ENCODE measurements around the gene ARMC6. TPM values are rescaled to one million over a fixed set of nuclear protein-coding genes. Genes with fewer than 3 reads are reported as not detected.

Gene ARMC6
- total and polyA plus RNA-seq, 2 of the 13 experiments (the other 11 are each of a cell fraction or from before 2014, with no cell fraction given): 16.2 to 36.8 TPM

DNA sequence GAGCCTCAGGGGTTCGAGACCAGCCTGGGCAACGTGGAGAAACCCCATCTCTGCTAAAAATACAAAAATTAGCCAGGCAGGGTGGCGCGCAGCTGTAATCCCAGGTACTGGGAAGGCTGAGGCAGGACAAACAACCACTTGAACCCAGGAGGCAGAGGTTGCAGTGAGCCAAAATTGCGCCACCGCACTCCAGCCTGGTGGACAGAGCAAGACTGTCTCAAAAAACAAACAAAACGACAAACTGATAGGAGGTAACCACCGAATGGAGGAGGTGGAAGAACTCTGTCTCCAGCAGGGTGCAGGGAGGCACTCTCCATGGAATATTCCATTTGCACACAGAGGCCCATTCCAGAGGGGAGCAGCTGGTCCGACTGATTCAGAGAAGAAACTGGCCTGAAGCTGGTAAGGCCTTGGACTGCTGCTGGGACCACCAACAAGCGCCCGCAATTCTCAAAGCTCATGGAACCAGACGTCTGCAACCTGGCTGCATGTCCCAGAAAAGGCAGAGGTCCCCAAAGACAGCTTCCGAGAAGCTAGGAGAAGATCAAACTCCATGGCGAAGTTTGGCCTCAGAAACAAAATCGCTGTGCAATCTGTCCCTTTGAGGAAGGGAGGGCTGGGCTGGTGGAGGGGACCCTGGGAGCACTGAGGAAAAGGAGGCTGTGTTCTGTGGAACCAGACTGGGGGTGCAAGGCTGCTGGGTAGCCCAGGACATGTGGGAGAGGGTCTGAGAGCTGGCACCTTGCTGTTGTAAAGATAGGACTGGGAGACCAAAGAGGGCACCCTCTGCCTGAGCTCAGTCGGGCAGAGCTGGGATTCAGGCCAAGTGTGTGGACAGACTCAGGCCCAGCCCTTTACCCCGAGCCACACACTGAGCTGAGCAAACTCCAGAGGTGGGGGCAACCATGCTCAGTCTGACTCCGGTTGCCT, 65.6 kb downstream of the ARMC6 start (continued):
- peak; percentile 35; the same call in 1 of the 2 replicates for TF ChIP-seq ATF7 (IDR thresholded peaks at IDR 0.05)
- no peak; the same call in 1 of the 2 replicates for TF ChIP-seq ATF7 (CRISPR knock-in tag; IDR thresholded peaks at IDR 0.05)
- TF ChIP-seq PPARG (CRISPR knock-in tag; conservative IDR thresholded peaks at IDR 0.05): peak; percentile 95
- no peak for TF ChIP-seq ZSCAN21 (CRISPR knock-in tag; IDR thresholded peaks at IDR 0.05; ENCODE audit: borderline replicate concordance)
- TF ChIP-seq IRX3 (CRISPR knock-in tag; IDR thresholded peaks at IDR 0.05; ENCODE audit: borderline replicate concordance, low read depth): no peak; the same call in 1 of the 2 replicates
- TF ChIP-seq NFE2L1 (CRISPR knock-in tag; IDR thresholded peaks at IDR 0.05; ENCODE audit: borderline replicate concordance): no peak; the same call in 1 of the 2 replicates
- TF ChIP-seq ZNF564 (CRISPR knock-in tag; IDR thresholded peaks at IDR 0.05): no peak
- TF ChIP-seq ZNF543 (CRISPR knock-in tag; IDR thresholded peaks at IDR 0.05): 0 out of 2 replicates have a peak, but pooled peaks have one; percentile 23
- no peak; the same call in 1 of the 2 replicates for TF ChIP-seq ZFP1 (CRISPR knock-in tag; IDR thresholded peaks at IDR 0.05)
- TF ChIP-seq E2F1 (CRISPR knock-in tag; IDR thresholded peaks at IDR 0.05): peak; percentile 43; the same call in 1 of the 2 replicates
- TF ChIP-seq, protein P1, sequence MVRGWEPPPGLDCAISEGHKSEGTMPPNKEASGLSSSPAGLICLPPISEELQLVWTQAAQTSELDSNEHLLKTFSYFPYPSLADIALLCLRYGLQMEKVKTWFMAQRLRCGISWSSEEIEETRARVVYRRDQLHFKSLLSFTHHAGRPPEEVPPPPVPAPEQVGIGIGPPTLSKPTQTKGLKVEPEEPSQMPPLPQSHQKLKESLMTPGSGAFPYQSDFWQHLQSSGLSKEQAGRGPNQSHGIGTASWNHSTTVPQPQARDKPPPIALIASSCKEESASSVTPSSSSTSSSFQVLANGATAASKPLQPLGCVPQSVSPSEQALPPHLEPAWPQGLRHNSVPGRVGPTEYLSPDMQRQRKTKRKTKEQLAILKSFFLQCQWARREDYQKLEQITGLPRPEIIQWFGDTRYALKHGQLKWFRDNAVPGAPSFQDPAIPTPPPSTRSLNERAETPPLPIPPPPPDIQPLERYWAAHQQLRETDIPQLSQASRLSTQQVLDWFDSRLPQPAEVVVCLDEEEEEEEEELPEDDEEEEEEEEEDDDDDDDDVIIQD (CRISPR knock-in tag; IDR thresholded peaks at IDR 0.05; ENCODE audit: low read depth): no peak; the same call in 1 of the 2 replicates
- TF ChIP-seq TBX2 (CRISPR knock-in tag; IDR thresholded peaks at IDR 0.05; ENCODE audit: borderline replicate concordance): peak; percentile 53
- 0 out of 2 replicates have a peak, but pooled peaks have one; percentile 20 for TF ChIP-seq ZNF234 (CRISPR knock-in tag; conservative IDR thresholded peaks at IDR 0.05)
- TF ChIP-seq STAG1 (CRISPR knock-in tag; IDR thresholded peaks at IDR 0.05): peak; percentile 17; the same call in 1 of the 2 replicates
- TF ChIP-seq ZNF260 (CRISPR knock-in tag; IDR thresholded peaks at IDR 0.05; ENCODE audit: borderline replicate concordance, low read depth): no peak
- TF ChIP-seq KDM1A (CRISPR knock-in tag; IDR thresholded peaks at IDR 0.05): 0 out of 2 replicates have a peak, but pooled peaks have one; percentile 62
- TF ChIP-seq ZNF143 (CRISPR knock-in tag; IDR thresholded peaks at IDR 0.05): no peak
- TF ChIP-seq ZBTB33 (CRISPR knock-in tag; IDR thresholded peaks at IDR 0.05): no peak
- TF ChIP-seq ZNF331 (CRISPR knock-in tag; IDR thresholded peaks at IDR 0.05): peak; percentile 72
- no peak for TF ChIP-seq HNRNPLL (IDR thresholded peaks at IDR 0.05; ENCODE audit: low read depth, low read length, poor library complexity, severe bottlenecking)
- no peak for TF ChIP-seq PAWR (CRISPR knock-in tag; IDR thresholded peaks at IDR 0.05; ENCODE audit: borderline replicate concordance)
- TF ChIP-seq NR0B2 (CRISPR knock-in tag; IDR thresholded peaks at IDR 0.05): no peak
- TF ChIP-seq SRY (CRISPR knock-in tag; IDR thresholded peaks at IDR 0.05): no peak; the same call in 1 of the 2 replicates
- TF ChIP-seq HNF4G (IDR thresholded peaks at IDR 0.05; ENCODE audit: borderline replicate concordance, low read depth, low read length): peak; percentile 70; the same call in 1 of the 2 replicates
- TF ChIP-seq HNF4G (CRISPR knock-in tag; IDR thresholded peaks at IDR 0.05; ENCODE audit: borderline replicate concordance, low read depth): 0 out of 2 replicates have a peak, but pooled peaks have one; percentile 12

Data from HepG2 (cell line).